Stimulated activated CD8-positive, alpha-beta memory T cell treated with anti-CD3 and anti-CD28 coated beads, Interleukin-4, amount 100 ng/mL, for 1 hour (primary cell): ENCODE data around the gene ZNF70.
"Not testable (repeated sequence)": the region's sequence is repeated elsewhere in the genome, so short reads cannot be mapped to it uniquely, and the experiment has no call there.

Experiments
- DNase-seq, 2 donors: peaks; one replicate each; pipeline ENCODE4 v3.0.0-alpha.2; 2020; ENCODE audit warnings: low read depth in 2 of 2, low spot score in 1 of 2

ZNF70 gene

DNA sequence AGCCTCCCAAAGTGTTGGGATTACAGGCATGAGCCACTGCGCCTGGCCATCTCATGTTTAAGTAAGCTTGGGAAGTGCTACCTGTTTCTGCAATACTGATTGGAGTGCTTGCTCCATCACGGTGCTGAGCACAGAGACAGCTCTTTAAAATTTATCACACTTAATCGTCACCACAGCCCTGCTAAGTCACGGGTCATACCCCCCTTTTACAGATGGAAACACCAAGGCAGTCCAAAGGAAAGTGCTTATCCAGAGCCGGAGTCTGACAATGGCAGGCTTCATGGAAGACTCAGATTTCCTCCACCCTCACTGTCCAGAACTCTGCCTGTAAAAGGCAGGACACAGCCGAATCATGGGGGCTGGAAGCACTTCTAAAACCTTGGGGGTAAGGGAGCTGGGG lies 9.1 kb upstream of the ZNF70 start:
- DNase-seq: no peak

DNA sequence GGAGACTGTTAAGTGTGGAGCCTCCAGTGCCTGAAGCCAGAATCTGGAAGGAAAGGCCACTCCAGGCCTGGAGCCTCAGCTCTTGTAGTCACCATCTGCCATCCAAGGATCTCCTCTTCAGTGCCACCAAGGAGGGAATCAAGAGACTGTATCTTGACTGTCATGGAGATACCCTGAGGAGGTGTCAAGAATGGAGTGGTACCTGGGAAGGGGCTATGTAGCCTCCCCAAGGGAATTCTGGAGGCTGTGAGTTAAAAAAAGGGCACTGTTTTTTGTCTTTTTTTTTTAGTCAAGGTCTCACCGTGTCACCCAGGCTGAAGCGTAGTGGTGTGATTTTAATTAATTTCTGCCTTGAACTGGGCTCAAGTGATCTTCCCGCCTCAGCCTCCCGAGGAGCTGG lies 8.7 kb upstream of the ZNF70 start:
- DNase-seq: no peak

DNA sequence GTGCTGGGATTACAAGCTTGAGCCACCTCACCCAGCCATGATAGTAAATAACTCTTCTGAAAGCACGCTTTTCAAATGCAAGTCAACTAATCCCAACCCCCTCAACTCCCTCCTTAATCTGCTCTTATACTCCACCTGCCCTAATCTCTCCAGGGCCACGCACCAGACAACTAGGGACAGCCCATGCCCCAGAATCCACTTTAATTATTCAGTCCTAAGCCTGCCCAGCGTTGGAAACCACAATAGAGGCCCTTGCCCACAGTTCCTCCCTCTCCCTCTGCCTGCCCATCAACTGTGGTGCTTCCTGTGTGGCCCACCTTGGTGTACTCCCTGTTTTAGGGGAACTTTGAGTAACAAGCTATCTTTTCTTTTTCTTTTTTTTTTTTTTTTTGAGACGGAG lies 6.0 kb upstream of the ZNF70 start:
- no peak for DNase-seq

DNA sequence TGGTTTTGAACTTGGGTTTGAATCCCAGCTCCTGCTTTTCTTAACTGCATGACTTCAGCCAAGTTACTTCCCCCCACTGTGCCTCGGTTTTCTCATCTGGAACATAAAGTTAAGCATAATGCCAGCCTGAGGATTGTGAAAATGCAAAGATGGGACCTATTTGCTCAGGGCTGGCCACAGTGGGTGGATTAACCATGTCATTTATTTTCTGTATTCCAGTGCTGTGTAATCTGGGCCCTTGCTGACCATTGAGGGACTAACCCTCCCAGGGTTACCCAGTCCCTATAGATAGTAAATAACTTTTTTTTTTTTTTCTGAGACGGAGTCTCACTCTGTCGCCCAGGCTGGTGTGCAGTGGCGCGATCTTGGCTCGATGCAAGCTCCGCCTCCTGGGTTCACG lies 4.8 kb upstream of the ZNF70 start:
- no peak for DNase-seq

DNA sequence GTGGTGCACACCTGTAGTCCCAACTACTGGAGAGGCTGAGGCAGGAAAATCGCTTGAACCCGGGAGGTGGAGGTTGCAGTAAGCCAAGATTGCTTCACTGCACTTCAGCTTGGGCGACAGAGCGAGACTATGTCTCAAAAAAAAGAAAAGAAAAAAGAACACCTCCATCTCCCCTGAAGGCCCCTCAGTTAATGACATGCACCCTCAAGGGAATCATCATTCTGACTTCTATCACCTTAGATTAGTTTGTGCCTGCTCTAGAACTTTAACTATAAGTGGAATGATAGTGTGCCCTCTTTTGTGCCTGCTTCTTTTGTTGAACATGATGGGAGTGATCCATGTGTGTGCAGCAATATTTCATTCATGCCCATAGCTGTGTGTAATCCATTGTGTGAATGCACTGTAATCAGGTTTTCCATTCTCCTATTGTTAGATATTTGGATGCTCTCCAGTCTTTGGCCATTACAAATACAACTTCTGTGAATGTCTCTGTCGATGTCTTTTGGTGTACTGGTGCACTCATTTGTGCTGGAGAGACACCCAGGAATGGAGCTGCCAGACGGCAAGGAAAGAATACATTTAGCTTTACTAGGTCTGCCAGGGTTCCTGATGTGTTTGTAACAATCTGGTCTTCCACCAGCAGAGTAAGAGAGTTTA lies 4.2 kb upstream of the ZNF70 start:
- no peak for DNase-seq

DNA sequence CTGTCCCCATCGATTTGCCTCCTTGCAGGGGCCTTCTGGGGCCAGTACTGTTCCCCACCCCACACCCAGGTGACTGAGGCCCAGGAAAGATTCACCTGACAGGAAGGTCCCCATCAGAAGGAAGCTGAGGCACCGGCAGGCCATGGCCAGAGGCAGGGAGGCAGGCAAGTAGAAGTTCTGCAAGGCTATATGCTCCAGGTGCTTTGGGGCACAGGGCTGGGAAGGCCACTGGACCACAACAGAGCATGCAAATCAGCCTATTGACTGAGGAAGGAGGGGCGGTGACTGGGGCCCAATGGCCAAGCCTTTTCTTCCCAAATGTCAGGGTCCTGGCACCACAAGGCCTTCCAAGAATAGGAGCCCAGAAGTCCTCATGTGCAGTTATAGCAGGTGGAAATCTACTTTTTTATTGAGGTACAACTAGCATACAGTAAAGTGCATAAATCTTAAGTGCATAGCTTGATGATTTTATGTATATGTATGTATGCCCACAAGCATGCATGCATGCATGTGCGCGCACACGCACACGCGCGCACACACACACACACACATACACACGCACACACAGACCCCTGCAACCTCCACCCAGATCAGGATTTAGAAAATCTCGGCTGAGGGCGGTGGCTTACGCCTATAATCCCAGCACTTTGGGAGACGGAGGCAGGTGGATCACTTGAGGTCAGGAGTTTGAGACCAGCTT lies 3.5 kb upstream of the ZNF70 start, which contains the start of gene VPREB3:
Gene VPREB3, minus strand, starts transcription at position 206 of the 700 bp plus-strand sequence. Its CDS starts 62 bp downstream, at position 144.
- no peak for DNase-seq

DNA sequence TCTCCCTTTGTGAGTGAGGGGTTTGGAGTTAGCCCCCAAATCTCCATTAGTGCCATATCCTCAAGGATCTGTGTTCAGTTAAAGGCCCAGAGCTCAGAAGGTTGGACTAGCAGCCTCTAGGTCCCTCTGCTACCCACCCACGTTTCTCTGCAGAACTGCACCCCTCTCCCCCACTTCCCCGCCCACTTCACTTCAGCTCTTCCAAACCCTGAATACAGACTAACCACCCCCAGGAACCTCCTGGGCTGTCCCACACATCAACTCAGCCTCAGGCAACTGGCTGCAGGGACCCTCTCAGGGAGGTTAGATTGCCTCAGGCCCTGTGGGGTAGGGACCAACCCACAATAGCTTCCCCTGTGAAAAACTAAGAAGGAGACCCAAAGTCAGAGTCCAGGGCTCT lies 2.5 kb upstream of the ZNF70 start:
- DNase-seq: no peak

DNA sequence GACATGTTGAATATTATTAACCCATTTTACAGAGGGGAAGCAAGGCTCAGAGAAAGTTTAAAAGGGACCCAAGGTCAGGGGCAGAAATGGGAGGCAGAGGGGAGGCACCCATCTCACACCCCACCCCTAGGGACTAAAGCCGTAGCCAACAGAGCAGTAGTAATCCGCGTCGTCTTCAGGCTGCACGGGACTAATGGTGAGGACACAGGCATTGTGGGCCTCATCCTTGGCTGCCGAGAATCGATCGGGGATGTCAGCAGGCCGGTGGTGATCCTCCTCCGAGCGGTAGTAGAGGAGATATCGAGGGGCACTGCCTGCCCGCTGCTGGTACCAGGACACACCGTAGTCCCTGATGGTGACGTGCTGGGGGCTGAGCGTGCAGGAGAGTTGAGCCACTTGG lies 1.8 kb upstream of the ZNF70 start:
- no peak for DNase-seq

DNA sequence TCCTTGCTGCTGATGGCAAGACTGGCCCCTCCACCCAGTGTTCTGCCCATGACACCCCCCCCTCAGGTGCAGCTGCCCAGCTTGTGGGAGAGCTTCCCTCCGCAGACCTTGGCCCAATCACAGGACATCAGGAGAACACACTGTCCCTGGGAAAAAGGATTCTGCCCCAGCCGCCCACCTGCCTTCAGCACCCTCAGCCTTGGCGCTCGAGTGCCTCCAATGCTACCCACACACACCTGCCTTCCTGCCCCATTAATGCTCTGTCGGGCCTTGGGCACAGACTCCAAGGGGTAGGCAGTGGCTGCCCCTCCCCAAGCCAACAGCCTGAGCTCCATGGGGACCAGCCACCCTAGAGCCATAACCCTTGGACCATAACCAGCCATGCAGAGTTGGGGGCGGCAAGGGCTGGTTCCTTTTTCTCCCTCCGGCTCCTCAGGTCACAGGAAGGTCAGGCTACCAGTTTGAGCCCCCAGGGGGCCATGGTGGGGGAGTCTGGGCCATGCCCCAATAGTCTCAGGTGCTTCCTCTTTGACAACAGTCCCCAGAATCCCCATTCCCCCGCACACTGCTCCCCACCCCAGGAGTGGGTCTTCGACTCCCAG lies 1.3 kb upstream of the ZNF70 start:
- DNase-seq: no peak

DNA sequence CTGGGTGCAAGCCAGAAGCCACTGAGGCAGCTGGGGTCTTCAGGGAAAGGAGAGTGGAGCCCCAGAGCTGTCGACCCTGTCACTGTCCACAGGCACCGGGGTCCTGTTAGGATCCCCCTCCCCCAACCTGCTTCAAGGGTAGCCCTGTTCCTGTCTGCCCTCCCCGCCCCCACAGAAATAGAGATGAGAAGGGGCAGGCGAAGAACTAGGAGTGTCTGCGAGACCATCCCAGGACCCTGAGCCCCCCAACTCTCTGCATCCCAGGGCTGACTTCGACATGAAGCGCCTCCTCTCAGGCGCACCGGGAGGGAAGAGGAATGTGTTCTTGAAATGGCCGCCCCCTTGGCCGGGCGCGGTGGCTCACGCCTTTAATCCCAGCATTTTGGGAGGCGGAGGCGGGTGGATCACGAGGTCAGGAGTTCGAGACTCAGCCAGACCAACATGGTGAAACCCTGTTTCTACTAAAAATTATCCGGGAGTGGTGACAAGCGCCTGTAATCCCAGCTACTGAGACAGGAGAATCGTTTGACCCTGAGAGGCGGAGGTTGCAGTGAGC lies 607 bp upstream of the ZNF70 start:
- DNase-seq: no peak

DNA sequence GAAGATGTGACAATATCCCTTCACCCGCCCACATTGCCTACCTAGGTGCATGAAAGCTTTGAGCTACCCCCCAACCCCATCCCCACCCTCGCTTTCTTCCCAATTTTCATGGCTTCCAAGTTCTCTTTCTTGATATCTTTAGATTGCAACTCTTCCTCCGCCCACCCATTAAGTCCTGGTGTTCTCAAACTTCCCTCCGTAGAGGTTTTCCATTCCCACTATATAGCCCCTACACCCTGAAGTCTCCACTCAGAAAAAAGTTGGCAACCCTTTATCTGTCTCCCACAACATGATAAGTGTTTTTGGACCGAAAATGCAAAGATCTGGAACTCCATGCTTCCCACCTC lies 572 bp downstream of the ZNF70 start:
- no peak for DNase-seq

DNA sequence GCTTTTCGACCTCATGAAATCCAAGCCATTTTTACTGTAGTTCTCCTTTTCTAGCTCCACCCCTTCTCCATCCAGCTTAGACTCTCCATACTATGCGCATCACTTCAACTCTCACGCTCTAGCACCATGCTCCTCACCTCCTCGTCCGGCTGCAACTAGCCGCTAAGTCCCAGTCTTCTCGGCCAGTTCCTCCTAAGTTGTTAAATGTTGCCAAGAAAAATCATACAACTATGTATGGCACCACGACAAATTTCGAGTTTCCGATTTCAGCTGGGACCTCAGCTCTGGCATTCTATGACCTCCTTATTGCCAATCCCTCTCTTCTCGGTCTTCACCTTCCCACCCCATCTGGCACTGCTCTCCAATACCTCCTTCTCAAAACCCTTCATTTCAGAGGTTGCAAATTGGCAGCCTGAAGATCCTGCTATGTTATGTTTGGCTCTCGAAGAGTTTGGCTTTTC lies 1.0 kb downstream of the ZNF70 start:
- no peak for DNase-seq

DNA sequence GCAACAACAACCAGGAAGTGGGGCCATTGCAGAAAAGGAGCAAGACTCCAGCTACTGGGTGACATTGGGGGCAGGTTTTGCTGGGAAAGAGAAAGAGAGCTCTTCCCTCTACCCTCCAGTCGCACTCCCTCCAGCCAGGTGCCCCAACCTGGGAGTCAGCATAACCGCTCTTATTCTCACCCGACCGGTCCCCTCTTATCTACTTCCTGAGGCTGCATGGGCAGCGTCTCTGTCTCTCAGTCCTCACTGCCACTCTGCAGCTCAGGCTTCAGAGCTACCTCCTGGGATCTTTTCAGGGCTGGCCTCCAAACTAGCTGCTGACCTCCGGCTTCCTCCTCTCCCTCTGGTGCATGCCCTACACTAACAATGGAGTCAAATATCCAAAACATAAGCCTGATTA lies 5.1 kb downstream of the ZNF70 start:
- DNase-seq: no peak

DNA sequence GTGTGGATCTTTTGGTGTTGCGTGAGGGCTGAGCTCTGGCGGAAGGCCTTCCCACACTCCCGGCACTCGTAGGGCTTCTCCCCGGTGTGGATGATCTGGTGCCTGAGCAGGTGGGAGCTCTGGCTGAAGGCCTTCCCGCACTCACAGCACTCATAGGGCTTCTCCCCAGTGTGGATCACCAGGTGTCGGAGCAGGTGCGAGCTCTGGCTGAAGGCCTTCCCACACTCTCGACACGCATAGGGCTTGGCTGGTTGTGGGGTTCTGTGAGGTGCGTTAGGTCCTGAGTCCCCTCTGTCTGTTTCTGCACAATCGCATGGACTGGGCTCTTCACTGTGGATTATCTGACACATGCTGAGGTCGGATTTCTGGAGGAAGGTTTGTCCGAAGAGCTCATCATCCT lies 6.4 kb downstream of the ZNF70 start:
- no peak for DNase-seq

DNA sequence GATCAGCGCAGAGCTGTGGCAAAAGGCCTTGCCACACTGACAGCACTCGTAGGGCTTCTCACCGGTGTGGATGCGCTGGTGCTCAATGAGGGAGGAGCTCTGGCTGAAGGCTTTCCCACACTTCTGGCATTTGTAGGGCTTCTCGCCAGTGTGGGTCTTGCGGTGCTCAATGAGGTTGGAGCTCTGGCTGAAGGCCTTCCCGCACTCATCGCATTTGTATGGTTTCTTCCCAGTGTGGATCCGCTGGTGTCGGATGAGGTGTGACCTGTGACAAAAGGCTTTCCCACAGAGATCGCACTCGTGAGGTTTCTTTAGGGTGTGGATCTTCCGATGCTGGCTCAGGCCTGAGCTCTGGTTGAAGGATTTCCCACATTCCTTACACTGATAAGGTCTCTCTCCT lies 6.9 kb downstream of the ZNF70 start:
- DNase-seq: no peak

DNA sequence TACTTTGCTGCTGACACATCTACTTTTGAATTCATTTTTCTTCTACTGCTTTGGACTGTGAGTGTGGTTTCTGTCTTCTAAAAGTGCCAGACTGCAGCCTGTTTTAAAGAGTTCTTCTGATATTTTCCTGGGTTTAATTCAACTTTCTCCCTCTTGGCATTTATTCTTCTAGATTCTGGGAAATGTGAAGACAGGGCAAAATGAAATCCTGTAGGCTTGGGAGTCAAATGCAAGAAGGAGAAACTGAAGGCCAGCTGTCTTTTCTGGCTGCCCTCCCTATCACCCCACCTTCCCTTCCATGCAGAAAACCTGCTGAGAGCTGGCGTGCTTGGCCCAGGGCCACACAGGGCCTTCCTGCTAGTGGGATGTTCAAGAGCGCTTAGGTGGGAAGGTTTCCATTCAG lies 7.6 kb downstream of the ZNF70 start:
- no peak for DNase-seq

DNA sequence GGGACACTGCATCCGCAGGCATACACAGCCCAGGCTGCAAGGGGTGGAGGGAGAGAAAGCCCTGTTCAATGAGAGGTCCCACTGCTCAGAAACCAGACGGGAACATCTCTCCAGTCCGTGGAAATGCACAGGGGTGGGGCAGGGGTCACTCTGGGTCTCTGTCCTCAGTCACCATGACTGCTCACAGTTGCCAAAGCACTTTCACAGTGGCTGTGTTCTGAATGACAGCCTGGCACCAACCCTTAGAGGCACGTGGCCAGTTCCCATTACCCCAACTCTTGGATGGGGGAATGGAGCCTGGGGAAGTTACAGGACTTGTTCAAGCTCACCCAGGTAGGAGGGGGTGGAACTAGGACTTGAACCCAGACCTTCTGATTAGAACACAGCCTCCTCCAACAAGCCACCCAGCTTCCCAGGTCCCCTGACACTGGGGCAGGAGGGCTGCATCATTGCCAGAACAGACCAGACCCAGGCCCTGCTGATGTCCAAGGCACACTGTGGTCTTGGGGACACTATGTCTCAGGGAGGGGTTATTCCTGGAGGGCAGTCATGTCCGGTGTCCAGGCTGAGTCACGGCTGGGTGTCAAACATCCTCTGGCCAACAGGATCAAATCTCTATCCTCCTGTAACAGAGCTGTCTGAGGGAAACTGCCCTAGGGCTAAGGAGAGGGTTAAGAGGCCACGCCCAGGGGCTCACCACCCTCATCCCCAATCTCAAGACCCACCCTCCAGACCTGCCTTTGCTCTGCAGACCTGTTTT lies 8.2 kb downstream of the ZNF70 start:
- DNase-seq: no peak

DNA sequence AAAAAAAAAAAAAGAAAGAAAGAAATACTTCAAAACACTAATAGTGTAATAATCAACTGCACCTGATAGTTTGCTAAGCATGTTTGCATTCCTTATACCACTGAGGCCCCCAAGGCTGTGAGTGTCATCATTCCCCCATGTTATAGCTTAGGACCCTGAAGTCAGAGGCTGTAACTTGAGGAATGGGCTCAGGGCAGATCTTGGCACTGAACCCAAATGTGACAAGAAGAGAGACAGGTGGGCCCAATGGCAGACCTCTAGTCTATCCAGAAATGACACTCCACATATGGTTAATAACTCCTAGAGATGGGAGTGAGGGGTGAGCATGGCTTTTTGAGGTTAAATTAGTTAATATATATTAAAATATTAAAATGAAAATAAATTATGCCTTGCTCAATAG lies 13.2 kb downstream of the ZNF70 start:
- no peak for DNase-seq

DNA sequence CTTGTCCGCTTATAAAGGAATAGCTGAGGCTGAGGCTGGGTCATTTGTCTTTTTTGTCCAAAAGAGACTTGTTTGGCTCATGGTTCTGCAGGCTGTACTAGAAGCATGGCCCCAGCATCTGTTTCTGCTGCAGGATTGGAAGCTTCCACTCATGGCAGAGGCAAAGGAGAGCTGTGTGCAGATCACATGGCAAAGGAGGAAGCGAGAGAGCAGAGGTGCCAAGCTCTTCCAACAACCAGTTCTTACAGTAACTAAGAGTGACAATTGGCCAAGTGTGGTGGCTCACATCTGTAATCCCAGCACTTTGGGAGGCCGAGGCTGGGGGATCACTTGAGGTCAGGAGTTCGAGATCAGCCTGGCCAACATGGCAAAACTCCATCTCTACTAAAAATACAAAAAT lies 22.8 kb downstream of the ZNF70 start:
- DNase-seq: not testable (repeated sequence)

DNA sequence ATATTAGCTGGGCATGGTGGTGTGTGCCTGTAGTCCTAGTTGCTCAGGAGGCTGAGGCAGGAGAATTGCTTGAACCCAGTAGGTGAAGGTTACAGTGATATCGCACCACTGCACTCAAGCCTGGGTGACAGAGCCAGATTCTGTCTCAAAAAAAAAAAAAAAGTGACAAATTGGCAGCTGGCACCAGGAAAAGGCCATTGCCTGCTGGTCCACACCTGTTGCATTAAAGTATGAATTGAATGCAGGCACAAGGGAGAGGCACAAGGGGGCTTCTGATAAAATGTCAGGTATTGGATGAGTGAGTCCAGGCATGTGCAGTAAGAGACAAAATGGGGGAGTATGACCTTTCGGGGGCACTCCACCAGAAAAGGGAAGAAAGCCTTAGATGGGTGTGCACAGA lies 28.2 kb downstream of the ZNF70 start:
- DNase-seq: no peak

DNA sequence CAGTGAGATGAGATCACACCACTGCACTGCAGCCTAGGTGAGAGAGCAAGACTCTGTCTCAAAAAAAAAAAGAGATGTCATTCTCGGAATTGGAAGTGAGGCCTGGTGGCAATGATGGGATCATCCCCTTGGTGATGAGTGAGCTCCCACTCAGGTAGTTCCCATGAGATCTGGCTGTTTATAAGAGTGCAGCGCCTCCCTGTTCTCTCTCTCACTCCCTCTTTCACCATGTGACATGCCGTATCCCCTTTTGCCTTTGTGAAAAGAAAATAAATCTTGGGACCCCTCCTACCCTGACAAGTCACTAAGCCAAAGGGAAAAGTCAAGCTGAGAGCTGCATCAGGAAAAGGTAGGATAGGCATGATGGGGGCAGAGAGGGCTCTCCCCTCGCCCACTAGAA lies 28.8 kb downstream of the ZNF70 start:
- DNase-seq: no peak

DNA sequence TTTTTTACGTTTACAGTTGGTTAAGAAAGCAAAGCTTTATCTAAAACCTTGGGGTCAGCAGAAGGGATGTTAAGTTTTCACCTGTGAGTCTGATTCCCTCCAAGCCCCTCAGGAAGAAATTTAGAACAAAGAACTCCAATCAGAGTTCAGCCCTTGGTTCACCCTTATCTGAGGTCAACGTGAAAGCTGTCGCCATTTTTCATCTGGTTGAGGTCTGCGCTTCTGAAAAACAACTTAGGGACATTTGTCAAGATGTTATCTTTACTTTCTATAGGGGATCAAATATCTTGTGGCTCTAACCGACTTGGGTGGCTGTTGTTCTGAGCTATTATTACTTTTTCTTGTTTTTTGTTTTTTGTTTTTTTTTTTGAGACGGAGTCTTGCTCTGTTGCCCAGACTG lies 30.1 kb downstream of the ZNF70 start:
- no peak for DNase-seq
